Neural progenitor cell (in vitro differentiated cells): ENCODE data around the gene SMARCD3. TPM values are rescaled to one million over a fixed set of nuclear protein-coding genes. Genes with fewer than 3 reads are reported as not detected.

Source experiments
- DNase-seq: peaks from one replicate; pipeline ENCODE4 v3.0.0-alpha.2; 2016; ENCODE audit warnings: low spot score
- H2AFZ ChIP-seq: fragments of 200-600 bp; sonication (generic); replicated peaks from 2 replicates; pipeline ENCODE4 v1.6.1; 2016; ENCODE audit warnings: antibody characterized with exemption
- H3F3A ChIP-seq: fragments of 200-600 bp; sonication (generic); 2 replicates; pipeline ENCODE4 v1.6.1; 2016; ENCODE audit warnings: antibody characterized with exemption, low read depth
- H3K27ac ChIP-seq: fragments of 200-600 bp; sonication (generic); 2 replicates; pipeline ENCODE4 v1.5.1; 2016; ENCODE audit warnings: mild to moderate bottlenecking
- H3K27me3 ChIP-seq: fragments of 200-600 bp; sonication (generic); 2 replicates; pipeline ENCODE4 v1.6.1; 2016; ENCODE audit warnings: mild to moderate bottlenecking, moderate library complexity
- H3K36me3 ChIP-seq: fragments of 200-600 bp; sonication (generic); 2 replicates; pipeline ENCODE4 v1.5.1; 2016
- H3K4me1 ChIP-seq: fragments of 200-600 bp; sonication (generic); 2 replicates; pipeline ENCODE4 v1.6.1; 2016; ENCODE audit warnings: mixed run types
- H3K4me2 ChIP-seq: fragments of 200-600 bp; sonication (generic); 2 replicates; pipeline ENCODE4 v1.6.1; 2016
- H3K4me3 ChIP-seq: fragments of 200-600 bp; sonication (generic); 2 replicates; pipeline ENCODE4 v1.5.1; 2016
- H3K79me2 ChIP-seq: fragments of 200-600 bp; sonication (generic); 2 replicates; pipeline ENCODE4 v1.6.1; 2016; ENCODE audit warnings: low read depth
- H3K9ac ChIP-seq: fragments of 200-600 bp; sonication (generic); 2 replicates; pipeline ENCODE4 v1.6.1; 2016
- H3K9me3 ChIP-seq: fragments of 200-600 bp; sonication (generic); 2 replicates; pipeline ENCODE4 v1.5.1; 2016; ENCODE audit warnings: low read depth
- H4K20me1 ChIP-seq: fragments of 200-600 bp; sonication (generic); 2 replicates; pipeline ENCODE4 v1.6.1; 2016; ENCODE audit warnings: low read depth
- H3K27ac Mint-ChIP-seq: 3 replicates; pipeline ENCODE4 v1.8.0; 2021; ENCODE audit warnings: mixed read lengths
- H3K27me3 Mint-ChIP-seq: 2 replicates; pipeline ENCODE4 v1.8.0; 2022; ENCODE audit warnings: low read depth, mild to moderate bottlenecking, inconsistent platforms, moderate library complexity, mixed read lengths; ENCODE audit not compliant: insufficient read depth
- H3K36me3 Mint-ChIP-seq: 3 replicates; pipeline ENCODE4 v1.8.0; 2021; ENCODE audit warnings: mixed read lengths
- H3K4me1 Mint-ChIP-seq: 3 replicates; pipeline ENCODE4 v1.8.0; 2021; ENCODE audit warnings: mixed read lengths
- H3K4me3 Mint-ChIP-seq: 3 replicates; pipeline ENCODE4 v1.8.0; 2021; ENCODE audit warnings: mild to moderate bottlenecking, moderate library complexity, mixed read lengths
- H3K9me3 Mint-ChIP-seq: 3 replicates; pipeline ENCODE4 v1.8.0; 2020; ENCODE audit warnings: mixed read lengths
- CTCF ChIP-seq: fragments of 200-600 bp; sonication (generic); IDR thresholded peaks from 2 replicates; pipeline ENCODE4 v1.5.1; 2017; ENCODE audit warnings: antibody characterized with exemption, mild to moderate bottlenecking
- EZH2 ChIP-seq: fragments of 200-600 bp; sonication (generic); IDR thresholded peaks from 2 replicates; pipeline ENCODE4 v1.6.1; 2017; ENCODE audit warnings: antibody characterized with exemption, mild to moderate bottlenecking, moderate library complexity
- EZH2phosphoT487 ChIP-seq: fragments of 200-600 bp; sonication (generic); IDR thresholded peaks from 2 replicates; pipeline ENCODE4 v1.6.1; 2017; ENCODE audit warnings: antibody characterized with exemption
- total RNA-seq: library from RNA; depleted of rRNA; stranded (reverse); fragments of >200 nt; gene quantifications from 2 replicates; pipeline ENCODE4 v1.2.3, GENCODE V29; 2015; ENCODE audit warnings: low replicate concordance

The SMARCD3 gene
- total RNA-seq, 1 donor from 2014 or later, result 11.0 TPM

- Mint-ChIP-seq H3K27me3 (peaks cover 2% of the 10 kb centered on the region), H3K4me3 (no peak overlapping the region), H3K9me3 (peaks cover 2% of the 10 kb centered on the region), H3K36me3 (no peaks in the 10 kb centered on the region), H3K4me1 (no peaks in the 10 kb centered on the region), H3K27ac (peak overlapping the region; percentile 55)
- Histone ChIP-seq H3K4me2 (peak overlapping the region; percentile 49), H4K20me1 (no peaks in the 10 kb centered on the region), H2AFZ (peak overlapping the region; percentile 93), H3K9ac (no peak overlapping the region), H3K27me3 (peaks cover 16% of the 10 kb centered on the region), H3K4me3 (no peak overlapping the region), H3F3A (no peaks in the 10 kb centered on the region), H3K27ac (no peak overlapping the region), H3K36me3 (no peaks in the 10 kb centered on the region), H3K4me1 (peaks cover 11% of the 10 kb centered on the region), H3K9me3 (no peaks in the 10 kb centered on the region), H3K79me2 (no peaks in the 10 kb centered on the region)
- TF ChIP-seq EZH2phosphoT487, result no peak
- no peak for TF ChIP-seq EZH2
- TF ChIP-seq CTCF, result no peak
- DNase-seq, result peak; percentile 52
Observed at GRCh38 chr7:151198945-151199848, 49.3 kb downstream of the SMARCD3 start.

DNA sequence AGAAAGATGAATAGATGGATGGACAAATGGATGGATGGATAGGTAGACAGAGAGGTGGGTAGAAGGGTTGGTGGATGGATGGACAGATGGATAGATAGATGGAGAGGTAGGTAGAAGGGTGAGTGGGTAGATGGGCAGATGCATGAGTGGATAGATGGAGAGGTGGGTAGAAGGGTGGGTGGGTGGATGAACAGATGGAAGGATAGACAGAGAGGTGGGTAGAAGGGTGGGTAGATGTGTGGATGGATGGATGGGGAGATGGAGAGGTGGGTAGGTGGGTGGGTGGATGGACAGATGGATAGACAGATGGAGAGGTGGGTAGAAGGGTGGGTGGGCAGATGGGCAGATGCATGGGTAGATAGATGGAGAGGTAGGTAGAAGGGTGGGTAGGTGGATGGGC lies 50.6 kb downstream of the SMARCD3 start:
- Mint-ChIP-seq H3K4me1 (no peaks in the 10 kb centered on the region), H3K27me3 (peaks cover 8% of the 10 kb centered on the region), H3K4me3 (no peak overlapping the region), H3K36me3 (no peaks in the 10 kb centered on the region), H3K27ac (no peak overlapping the region), H3K9me3 (peaks cover 2% of the 10 kb centered on the region)
- H3K4me3 ChIP-seq, result no peak overlapping the region
- H3K9ac ChIP-seq, result no peak overlapping the region
- H3K9me3 ChIP-seq, result no peaks in the 10 kb centered on the region
- no peak overlapping the region for H2AFZ ChIP-seq
- H3K4me1 ChIP-seq, result peaks cover 11% of the 10 kb centered on the region
- no peak for DNase-seq
- no peak overlapping the region for H3K27ac ChIP-seq
- H3K79me2 ChIP-seq, result no peaks in the 10 kb centered on the region
- H3F3A ChIP-seq, result no peaks in the 10 kb centered on the region
- no peaks in the 10 kb centered on the region for H3K36me3 ChIP-seq
- H4K20me1 ChIP-seq, result no peaks in the 10 kb centered on the region
- H3K27me3 ChIP-seq, result peaks cover 12% of the 10 kb centered on the region
- TF ChIP-seq EZH2 (no peak), EZH2phosphoT487 (no peak), CTCF (no peak)
- H3K4me2 ChIP-seq, result no peak overlapping the region

DNA sequence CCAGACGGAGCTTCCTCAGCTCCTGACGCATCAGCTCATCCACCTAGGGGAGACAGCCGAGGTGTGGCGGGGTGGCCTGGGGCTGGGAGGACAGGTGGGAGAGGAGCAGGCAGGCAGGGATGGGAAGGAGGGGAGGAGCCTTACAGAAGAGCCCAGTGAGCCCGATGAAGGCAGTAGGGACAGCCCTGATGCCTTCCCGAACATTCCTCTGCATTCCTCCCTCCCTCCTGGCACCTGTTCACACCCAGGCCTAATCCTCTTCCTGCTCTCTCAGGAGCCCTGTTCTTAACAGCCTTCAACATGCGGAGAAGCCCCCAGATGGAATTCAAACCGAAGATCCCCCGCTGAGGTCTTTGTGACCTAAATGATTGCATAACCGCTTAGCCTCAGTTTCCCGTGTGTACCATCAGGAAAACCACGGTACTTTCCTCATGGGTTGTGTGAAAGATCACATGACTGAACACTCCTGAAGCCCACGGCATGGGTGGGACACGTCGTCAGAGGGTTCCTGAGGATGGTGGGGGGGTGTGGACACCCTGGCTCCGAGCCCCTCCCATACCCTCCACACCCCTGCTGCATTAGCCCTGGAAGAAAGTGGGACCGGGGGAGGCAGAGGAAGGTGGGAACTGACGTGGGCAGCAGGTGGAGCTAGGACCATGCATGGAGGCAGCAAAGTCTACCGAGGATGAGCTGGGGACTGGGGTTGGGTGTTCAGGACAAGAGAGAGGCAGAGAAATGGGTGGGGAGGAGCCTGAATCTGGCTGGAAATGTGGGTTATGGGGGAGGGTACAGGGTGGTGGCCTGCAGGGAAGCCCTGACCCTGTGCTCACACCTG lies 52.7 kb downstream of the SMARCD3 start:
- Mint-ChIP-seq H3K4me1 (no peaks in the 10 kb centered on the region), H3K27me3 (peaks cover 10% of the 10 kb centered on the region), H3K4me3 (no peak overlapping the region), H3K27ac (no peak overlapping the region), H3K9me3 (no peaks in the 10 kb centered on the region), H3K36me3 (no peaks in the 10 kb centered on the region)
- H3K9me3 ChIP-seq, result no peaks in the 10 kb centered on the region
- H4K20me1 ChIP-seq, result no peaks in the 10 kb centered on the region
- H3K27me3 ChIP-seq, result peaks cover 12% of the 10 kb centered on the region
- no peak overlapping the region for H3K4me2 ChIP-seq
- H3K4me3 ChIP-seq, result no peak overlapping the region
- no peak overlapping the region for H2AFZ ChIP-seq
- no peak overlapping the region for H3K27ac ChIP-seq
- no peaks in the 10 kb centered on the region for H3F3A ChIP-seq
- DNase-seq, result no peak
- H3K79me2 ChIP-seq, result no peaks in the 10 kb centered on the region
- TF ChIP-seq EZH2phosphoT487, result no peak
- TF ChIP-seq CTCF, result no peak
- no peak for TF ChIP-seq EZH2
- H3K9ac ChIP-seq, result no peak overlapping the region
- no peaks in the 10 kb centered on the region for H3K36me3 ChIP-seq
- peaks cover 11% of the 10 kb centered on the region for H3K4me1 ChIP-seq
